GM12878 (cell line): ENCODE results near the gene TTLL8. TPM values are rescaled to one million over a fixed set of nuclear protein-coding genes. Genes with fewer than 3 reads are reported as not detected.
A peak's percentile ranks its signal among the peaks of the same experiment; 100 is the strongest.

Experiments
- ATAC-seq: fragments of 200-7000 bp; cut with Tn5 transposase; 3 replicates; pipeline ENCODE4 v1.9.1; 2020; ENCODE audit warnings: mild to moderate bottlenecking, moderate library complexity
- BruUV-seq: library from RNA; stranded (reverse); fragments of 400-500 nt; replicated peaks from 2 replicates; lab custom pipeline; 2021; lab: Mats Ljungman, UMichigan
- CTCF ChIA-PET: fragments of 300-600 bp; sonication (Branson Sonifier 250); formaldehyde crosslinking; extraction: SDS; loops from one replicate; lab custom pipeline; 2021; ENCODE audit warnings: inconsistent platforms; lab: Yijun Ruan, JAX
- POLR2A ChIA-PET: fragments of 350-600 bp; formaldehyde crosslinking; extraction: SDS; loops from one replicate; lab custom pipeline; 2021; ENCODE audit warnings: inconsistent platforms; lab: Charles Lee
- RAD21 ChIA-PET: fragments of 300-600 bp; sonication (Branson Sonifier 250); formaldehyde crosslinking; loops from one replicate; lab custom pipeline; 2023; ENCODE audit warnings: antibody characterized with exemption; ENCODE audit not compliant: unreplicated experiment; lab: Charles Lee
- SMC1A ChIA-PET: fragments of 300-600 bp; sonication (Branson Sonifier 250); formaldehyde crosslinking; loops from one replicate; lab custom pipeline; 2023; ENCODE audit not compliant: unreplicated experiment, uncharacterized antibody; lab: Charles Lee
- DNase-seq: peaks from one replicate; pipeline ENCODE4 v3.0.0-alpha.2; 2011; ENCODE audit warnings: low read depth, low spot score
- FAIRE-seq: peaks from 3 replicates; lab custom pipeline; 2011; peaks lifted over from hg19 to GRCh38; lab: Jason Lieb, UNC
- H2AFZ ChIP-seq: 2 replicates; pipeline ENCODE4 v1.6.0; 2011; ENCODE audit warnings: low read depth, low read length, control low read depth; ENCODE audit not compliant: control insufficient read depth
- H3K27ac ChIP-seq: 2 replicates; pipeline ENCODE4 v1.5.1; 2011; ENCODE audit warnings: control low read depth; ENCODE audit not compliant: control insufficient read depth, insufficient read depth
- H3K27me3 ChIP-seq, 2 experiments: replicated peaks in 1 of 2; 2 replicates each; pipeline versions ENCODE4 v1.6.0 to v1.6.1; 2011; ENCODE audit warnings: low read length in 1 of 2; ENCODE audit not compliant: control insufficient read depth in 2 of 2, insufficient read depth in 2 of 2
- H3K36me3 ChIP-seq, 2 experiments: 2 replicates each; pipeline ENCODE4 v1.5.1; 2011; ENCODE audit warnings: low read length in 1 of 2; ENCODE audit not compliant: control insufficient read depth in 2 of 2, insufficient read depth in 2 of 2
- H3K4me1 ChIP-seq: 2 replicates; pipeline ENCODE4 v1.6.1; 2011; ENCODE audit warnings: mild to moderate bottlenecking, low read length, moderate library complexity, mixed read lengths; ENCODE audit not compliant: control insufficient read depth, insufficient read depth
- H3K4me2 ChIP-seq: 2 replicates; pipeline ENCODE4 v1.6.0; 2011; ENCODE audit warnings: control low read depth; ENCODE audit not compliant: control insufficient read depth, insufficient read depth
- H3K4me3 ChIP-seq: fragments of 200-600 bp; sonication (generic); 2 replicates; pipeline ENCODE4 v1.5.1; 2016
- H3K79me2 ChIP-seq: 2 replicates; pipeline ENCODE4 v1.6.0; 2011; ENCODE audit warnings: low read length; ENCODE audit not compliant: control insufficient read depth, insufficient read depth
- H3K9ac ChIP-seq: 2 replicates; pipeline ENCODE4 v1.8.0; 2011; ENCODE audit warnings: low read length, control low read depth, mixed read lengths; ENCODE audit not compliant: control insufficient read depth, insufficient read depth
- H3K9me3 ChIP-seq: replicated peaks from 3 replicates; pipeline ENCODE4 v1.5.1; 2011; ENCODE audit warnings: mild to moderate bottlenecking, low read length; ENCODE audit not compliant: control insufficient read depth, insufficient read depth
- H4K20me1 ChIP-seq: 2 replicates; pipeline ENCODE4 v1.6.0; 2011; ENCODE audit not compliant: control insufficient read depth, insufficient read depth
- ATF3 ChIP-seq: IDR thresholded peaks from 2 replicates; pipeline ENCODE4 v1.6.1; 2011; ENCODE audit warnings: low read depth, mild to moderate bottlenecking, low read length, moderate library complexity, borderline replicate concordance; ENCODE audit errors: extremely low read depth
- BHLHE40 ChIP-seq, 2 experiments: fragments of 450-650 bp in 1 of 2; IDR thresholded peaks; 2 replicates each; pipeline ENCODE4 v1.6.1; 2011 to 2017; ENCODE audit warnings: low read depth in 2 of 2, borderline replicate concordance in 1 of 2, improper control_type of control experiment in 1 of 2, low read length in 1 of 2, mild to moderate bottlenecking in 1 of 2
- MLLT1 ChIP-seq: fragments of 450-650 bp; IDR thresholded peaks from 2 replicates; pipeline ENCODE4 v1.6.1; 2016; ENCODE audit warnings: mild to moderate bottlenecking
- PAX8 ChIP-seq: fragments of 450-650 bp; IDR thresholded peaks from 2 replicates; pipeline ENCODE4 v1.6.1; 2017; ENCODE audit warnings: mild to moderate bottlenecking, moderate library complexity
- POLR2AphosphoS2 ChIP-seq: IDR thresholded peaks from 2 replicates; pipeline ENCODE4 v1.6.1; 2011; ENCODE audit warnings: low read depth, mild to moderate bottlenecking, low read length, improper control_type of control experiment, moderate library complexity
- POU2F2 ChIP-seq: IDR thresholded peaks from 3 replicates; pipeline ENCODE4 v1.6.1; 2011; ENCODE audit warnings: low read depth, mild to moderate bottlenecking, low read length, borderline replicate concordance
- SMC3 ChIP-seq: IDR thresholded peaks from 2 replicates; pipeline ENCODE4 v1.6.1; 2011; ENCODE audit warnings: low read length, improper control_type of control experiment, borderline replicate concordance
- YY1 ChIP-seq: IDR thresholded peaks from 2 replicates; pipeline ENCODE4 v1.6.1; 2011; ENCODE audit warnings: low read depth, mild to moderate bottlenecking, low read length
- ZNF592 ChIP-seq: fragments of 450-650 bp; IDR thresholded peaks from 2 replicates; pipeline ENCODE4 v1.6.1; 2017; ENCODE audit warnings: mild to moderate bottlenecking, moderate library complexity
- WGBS: methylation state at CpG from one replicate; pipeline ENCODE4 v1.1.6; 2016; ENCODE audit warnings: low lambda C conversion rate; ENCODE audit not compliant: insufficient replicate concordance, insufficient coverage; ENCODE audit errors: missing lambda C conversion rate; 5-methylcytosine and 5-hydroxymethylcytosine counted together
- in situ Hi-C: fragments of 300-500 bp; cut with MboI; formaldehyde crosslinking; loops from 9 replicates; pipeline ENCODE4 v1.14.3; 2018; ENCODE audit warnings: mixed read lengths
- intact Hi-C: fragments of 100-400 bp; cut with micrococcal nuclease; formaldehyde crosslinking; loops from one replicate; pipeline ENCODE4 v1.14.2; 2022; ENCODE audit not compliant: unreplicated experiment
- polyA plus RNA-seq, 11 experiments: library from polyadenylated mRNA; depleted of rRNA in 4 of 11; unstranded in 6 of 11; stranded (reverse) in 5 of 11; fragments of >200 nt; fragmentation: Nextera tagmentation in 4 of 11; fragmentation: Illumina TruSeq in 1 of 11; extraction: Ambion mirVana in 4 of 11; extraction: Trizol in 1 of 11; gene quantifications; 1 replicate in 1 of 11; 2 replicates in 10 of 11; pipeline versions ENCODE4 v1.2.1 to v1.2.3, GENCODE V29; 2011 to 2016; ENCODE audit warnings: inconsistent platforms in 2 of 11, missing spikeins in 2 of 11, low read depth in 1 of 11
- total RNA-seq, 4 experiments: library from RNA; depleted of rRNA in 3 of 4; stranded (reverse); fragments of >200 nt in 3 of 4; fragmentation: Illumina TruSeq in 1 of 4; extraction: Trizol in 1 of 4; gene quantifications; 2 replicates each; pipeline versions ENCODE4 v1.2.1 to v1.2.3, GENCODE V29; 2013 to 2021

Gene TTLL8
- total and polyA plus RNA-seq, 10 of the 15 experiments (the other 5 are each of a cell fraction or from before 2014, with no cell fraction given): not detected

- TF ChIP-seq ATF3 (no peak), SMC3 (no peak), ZNF592 (no peak)
Measured at GRCh38 chr22:50019316-50019715, 38.8 kb downstream of the TTLL8 start (continued).

GRCh38 chr22:50018608-50019285 lies 39.4 kb downstream of the TTLL8 start:
- H3K4me1 ChIP-seq: peaks cover 25% of the 10 kb centered on the region
- ChIA-PET POLR2A (interaction anchor here (0.6 to 0.8 kb wide), 2 partner anchors 12 to 184 kb away, joined by 3 read pairs; no protein-coding TSS in a partner anchor), CTCF (interaction anchor here (0.6 to 2.7 kb wide), 7 partner anchors 12 to 88 kb away, joined by 3 to 18 read pairs (median 4); no protein-coding TSS in a partner anchor), RAD21 (interaction anchor here (0.9 to 3.0 kb wide), 3 partner anchors 11 to 88 kb away, joined by 3 to 13 read pairs (median 6); no protein-coding TSS in a partner anchor), SMC1A (interaction anchor here (0.8 to 1.4 kb wide), 2 partner anchors 12 to 163 kb away, joined by 5 read pairs; no protein-coding TSS in a partner anchor)
- intact Hi-C loops: loop anchor here (5.0 kb wide), 1 partner anchor 86 kb away; no protein-coding TSS in a partner anchor
- no peak overlapping the region for H2AFZ ChIP-seq
- no peak overlapping the region for H3K27ac ChIP-seq
- H3K36me3 ChIP-seq: no peaks in the 10 kb centered on the region
- BruUV-seq: no TSS peak
- in situ Hi-C loops: no loop called here
- H3K79me2 ChIP-seq: no peaks in the 10 kb centered on the region
- H4K20me1 ChIP-seq: no peaks in the 10 kb centered on the region
- FAIRE-seq: no peak
- peak; percentile 33; the same call in 1 of the 2 replicates for TF ChIP-seq MLLT1
- 0 out of 2 replicates have a peak, but pooled peaks have one; percentile 13 for TF ChIP-seq YY1
- TF ChIP-seq POLR2AphosphoS2: no peak
- TF ChIP-seq POU2F2: no peak
- TF ChIP-seq BHLHE40 (IDR thresholded peaks at IDR 0.05; ENCODE audit: borderline replicate concordance in 1 of 2, low read depth in 2 of 2, low read length in 1 of 2): peak in 1 of 2 experiments; percentile 41; a peak in 1 of 4 replicates
- no peak for TF ChIP-seq PAX8
- DNase-seq: no peak
- 51% methylated on average over 11 of the region's 11 CpGs for WGBS
- ATAC-seq: no peak
- H3K27me3 ChIP-seq: no peaks in the 10 kb centered on the region; a peak in 2 of 4 replicates
- H3K4me2 ChIP-seq: no peak overlapping the region
- no peaks in the 10 kb centered on the region; the same call in 2 of the 3 replicates for H3K9me3 ChIP-seq
- H3K9ac ChIP-seq: no peak overlapping the region
- H3K4me3 ChIP-seq: no peak overlapping the region
